Neuronal stem cell (in vitro differentiated cells): ENCODE data around the gene CNOT3.
A peak's percentile ranks its signal among the peaks of the same experiment; 100 is the strongest.

Source experiments
- DNase-seq: peaks from one replicate; pipeline ENCODE4 v3.0.0-alpha.2; 2013; ENCODE audit warnings: low spot score
- H2AFZ ChIP-seq: one replicate; pipeline ENCODE4 v1.6.1; 2013; ENCODE audit warnings: mild to moderate bottlenecking, low read length, inconsistent platforms
- H2AK5ac ChIP-seq: 2 replicates; pipeline ENCODE4 v1.6.1; 2013; ENCODE audit warnings: low read depth, mild to moderate bottlenecking, inconsistent platforms, low read length, moderate library complexity, mixed read lengths
- H2BK120ac ChIP-seq: 2 replicates; pipeline ENCODE4 v1.6.1; 2013; ENCODE audit warnings: low read depth, mild to moderate bottlenecking, inconsistent platforms, low read length, moderate library complexity, mixed read lengths
- H2BK12ac ChIP-seq: one replicate; pipeline ENCODE4 v1.6.1; 2013; ENCODE audit warnings: low read length, inconsistent platforms
- H2BK15ac ChIP-seq: 2 replicates; pipeline ENCODE4 v1.6.1; 2013; ENCODE audit warnings: mild to moderate bottlenecking, low read length, inconsistent platforms, mixed read lengths
- H2BK5ac ChIP-seq: one replicate; pipeline ENCODE4 v1.6.1; 2013; ENCODE audit warnings: inconsistent platforms, mild to moderate bottlenecking, low read length, moderate library complexity
- H3K14ac ChIP-seq: one replicate; pipeline ENCODE4 v1.6.1; 2013; ENCODE audit warnings: low read length, inconsistent platforms
- H3K18ac ChIP-seq: 2 replicates; pipeline ENCODE4 v1.6.1; 2013; ENCODE audit warnings: low read length, inconsistent platforms
- H3K23ac ChIP-seq: 2 replicates; pipeline ENCODE4 v1.6.1; 2013; ENCODE audit warnings: low read depth, mild to moderate bottlenecking, mixed read lengths, low read length, inconsistent platforms; ENCODE audit not compliant: poor library complexity
- H3K27ac ChIP-seq: replicated peaks from 3 replicates; pipeline ENCODE4 v1.5.1; 2013; ENCODE audit warnings: low read length, inconsistent platforms
- H3K27me3 ChIP-seq, 3 experiments: 2 replicates each; pipeline ENCODE4 v1.6.1; 2013; ENCODE audit warnings: low read length in 3 of 3, mild to moderate bottlenecking in 2 of 3, inconsistent platforms in 1 of 3, low read depth in 1 of 3, mixed read lengths in 1 of 3, moderate library complexity in 1 of 3; ENCODE audit not compliant: control insufficient read depth in 3 of 3, insufficient read depth in 3 of 3
- H3K36me3 ChIP-seq, 2 donors: replicated peaks in 1 of 2; 2 replicates each; pipeline ENCODE4 v1.6.1; 2013; ENCODE audit warnings: low read length in 2 of 2; ENCODE audit not compliant: control insufficient read depth in 2 of 2, insufficient read depth in 2 of 2
- H3K4ac ChIP-seq: 2 replicates; pipeline ENCODE4 v1.6.1; 2013; ENCODE audit warnings: inconsistent platforms, mild to moderate bottlenecking, low read length, moderate library complexity
- H3K4me1 ChIP-seq, 2 donors: 1 replicate in 1 of 2; 2 replicates in 1 of 2; pipeline ENCODE4 v1.6.1; 2013; ENCODE audit warnings: low read length in 2 of 2, low read depth in 1 of 2; ENCODE audit not compliant: control insufficient read depth in 2 of 2, insufficient read depth in 1 of 2
- H3K4me2 ChIP-seq: one replicate; pipeline ENCODE4 v1.6.1; 2013; ENCODE audit warnings: mild to moderate bottlenecking, low read length, inconsistent platforms; ENCODE audit not compliant: insufficient read depth, poor library complexity, severe bottlenecking
- H3K4me3 ChIP-seq, 2 donors: 2 replicates each; pipeline ENCODE4 v1.5.1; 2013; ENCODE audit warnings: low read length in 2 of 2, mild to moderate bottlenecking in 2 of 2, inconsistent platforms in 1 of 2, moderate library complexity in 1 of 2
- H3K79me1 ChIP-seq: one replicate; pipeline ENCODE4 v1.6.1; 2013; ENCODE audit warnings: low read depth, mild to moderate bottlenecking, inconsistent platforms, low read length, moderate library complexity
- H3K9ac ChIP-seq: one replicate; pipeline ENCODE4 v1.6.1; 2013; ENCODE audit warnings: mild to moderate bottlenecking, low read depth, low read length, inconsistent platforms; ENCODE audit not compliant: poor library complexity
- H3K9me3 ChIP-seq, 2 donors: replicated peaks in 1 of 2; 2 replicates each; pipeline versions ENCODE3 to v1.6.1; 2013; ENCODE audit warnings: low read length in 2 of 2, mild to moderate bottlenecking in 2 of 2, inconsistent platforms in 1 of 2, low read depth in 1 of 2, mixed read lengths in 1 of 2, moderate library complexity in 1 of 2; ENCODE audit not compliant: control insufficient read depth in 2 of 2, insufficient read depth in 1 of 2
- H4K8ac ChIP-seq: one replicate; pipeline ENCODE4 v1.6.1; 2013; ENCODE audit warnings: low read depth, mild to moderate bottlenecking, inconsistent platforms, low read length, moderate library complexity
- H4K91ac ChIP-seq: one replicate; pipeline ENCODE4 v1.6.1; 2013; ENCODE audit warnings: low read length, low read depth, mild to moderate bottlenecking, inconsistent platforms; ENCODE audit not compliant: poor library complexity
- WGBS, 2 donors: extraction: QIAGEN DNeasy Blood & Tissue Kit; methylation state at CpG; one replicate each; pipeline ENCODE4 v1.1.7; 2013; ENCODE audit warnings: missing lambda C conversion rate in 2 of 2, mixed read lengths in 1 of 2; ENCODE audit not compliant: insufficient read length in 2 of 2, insufficient replicate concordance in 1 of 2; ENCODE audit errors: extremely low coverage in 2 of 2; 5-methylcytosine and 5-hydroxymethylcytosine counted together

CNOT3 gene

GRCh38 chr19:54138489-54139256, 1.1 kb downstream of the CNOT3 start:
- no peak overlapping the region for H3K4ac ChIP-seq
- peak overlapping the region; percentile 96 for H2BK5ac ChIP-seq
- peak overlapping the region; percentile 98 for H3K23ac ChIP-seq
- no peak for DNase-seq
- no peak overlapping the region for H4K8ac ChIP-seq
- no CpG with 5 or more reads among the region's 31 CpGs for WGBS, 2 donors
- H3K18ac ChIP-seq = peak overlapping the region; percentile 99
- peak overlapping the region; percentile 95 for H3K9ac ChIP-seq
- peaks cover 37% of the 10 kb centered on the region for H3K79me1 ChIP-seq
- H4K91ac ChIP-seq = no peak overlapping the region
- H3K14ac ChIP-seq = no peak overlapping the region
- H2BK15ac ChIP-seq = no peak overlapping the region
- no peak overlapping the region for H2AFZ ChIP-seq
- peak overlapping the region; percentile 95 for H2AK5ac ChIP-seq
- peak overlapping the region; percentile 84 for H3K4me2 ChIP-seq
- peaks cover under 1 to 1% of the 10 kb centered on the region in 2 donors for H3K9me3 ChIP-seq
- H3K27me3 ChIP-seq = no peaks in the 10 kb centered on the region
- H3K4me3 ChIP-seq = peak overlapping the region; percentile 68 to 90
- H3K36me3 ChIP-seq = peaks cover 33 to 50% of the 10 kb centered on the region in 2 donors
- H2BK12ac ChIP-seq = no peak overlapping the region
- no peak overlapping the region for H3K27ac ChIP-seq
- peaks cover 16% of the 10 kb centered on the region in 2 donors for H3K4me1 ChIP-seq
- peak overlapping the region; percentile 72 for H2BK120ac ChIP-seq

- H2BK12ac ChIP-seq = no peak overlapping the region
- DNase-seq = no peak
- H3K4ac ChIP-seq = no peak overlapping the region
- no peak overlapping the region for H3K14ac ChIP-seq
- no peak overlapping the region for H4K8ac ChIP-seq
- H2BK5ac ChIP-seq = no peak overlapping the region
- H3K4me3 ChIP-seq = no peak overlapping the region
- H4K91ac ChIP-seq = no peak overlapping the region
- H3K27me3 ChIP-seq = no peaks in the 10 kb centered on the region
- H3K9me3 ChIP-seq = no peaks in the 10 kb centered on the region
- no peak overlapping the region for H3K4me2 ChIP-seq
- no peak overlapping the region for H3K27ac ChIP-seq
- no peak overlapping the region for H3K18ac ChIP-seq
- no CpG with 5 or more reads among the region's 3 CpGs for WGBS, 2 donors
- no peak overlapping the region for H3K9ac ChIP-seq
- peaks cover 42% of the 10 kb centered on the region for H3K79me1 ChIP-seq
- no peak overlapping the region for H2BK15ac ChIP-seq
- no peak overlapping the region for H3K23ac ChIP-seq
- H2AFZ ChIP-seq = no peak overlapping the region
- H2BK120ac ChIP-seq = no peak overlapping the region
- peaks cover 10% of the 10 kb centered on the region in 2 donors for H3K4me1 ChIP-seq
- peaks cover 59 to 76% of the 10 kb centered on the region in 2 donors for H3K36me3 ChIP-seq
- H2AK5ac ChIP-seq = no peak overlapping the region
These were observed 3.8 kb downstream of the CNOT3 start for GRCh38 chr19:54141356-54141755.

GRCh38 chr19:54142166-54142780, 4.7 kb downstream of the CNOT3 start:
- Histone ChIP-seq H3K18ac (no peak overlapping the region), H2BK12ac (no peak overlapping the region), H2AK5ac (no peak overlapping the region), H4K91ac (no peak overlapping the region), H3K9me3 (no peaks in the 10 kb centered on the region), H3K4ac (no peak overlapping the region), H3K23ac (no peak overlapping the region), H3K4me2 (no peak overlapping the region), H4K8ac (no peak overlapping the region), H3K27me3 (no peaks in the 10 kb centered on the region), H2BK5ac (no peak overlapping the region), H3K9ac (no peak overlapping the region), H3K4me3 (no peak overlapping the region), H3K27ac (no peak overlapping the region), H3K14ac (no peak overlapping the region), H3K36me3 (peaks cover 68 to 86% of the 10 kb centered on the region in 2 donors), H3K79me1 (peaks cover 44% of the 10 kb centered on the region), H2AFZ (no peak overlapping the region), H2BK120ac (no peak overlapping the region), H2BK15ac (no peak overlapping the region), H3K4me1 (peaks cover 10% of the 10 kb centered on the region in 2 donors)
- no CpG with 5 or more reads among the region's 7 CpGs for WGBS, 2 donors
- no peak for DNase-seq

GRCh38 chr19:54145541-54146158, 8.1 kb downstream of the CNOT3 start:
- Histone ChIP-seq H3K4ac (no peak overlapping the region), H2AFZ (no peak overlapping the region), H2BK12ac (no peak overlapping the region), H2BK120ac (no peak overlapping the region), H4K91ac (no peak overlapping the region), H3K27me3 (no peaks in the 10 kb centered on the region), H3K4me1 (peaks cover 0 to 2% of the 10 kb centered on the region in 2 donors), H3K9ac (no peak overlapping the region), H2BK15ac (no peak overlapping the region), H3K27ac (no peak overlapping the region), H2BK5ac (no peak overlapping the region), H2AK5ac (no peak overlapping the region), H3K14ac (no peak overlapping the region), H3K4me2 (no peak overlapping the region), H3K36me3 (peaks cover 87 to 100% of the 10 kb centered on the region in 2 donors), H3K18ac (no peak overlapping the region), H3K4me3 (no peak overlapping the region), H3K23ac (no peak overlapping the region), H3K79me1 (peaks cover 23% of the 10 kb centered on the region), H3K9me3 (no peaks in the 10 kb centered on the region), H4K8ac (no peak overlapping the region)
- no CpG with 5 or more reads among the region's 28 CpGs for WGBS, 2 donors
- no peak for DNase-seq
